HepG2 (cell line): ENCODE measurements around the gene SVIP. TPM values are rescaled to one million over a fixed set of nuclear protein-coding genes. Genes with fewer than 3 reads are reported as not detected.
A peak's percentile ranks its signal among the peaks of the same experiment; 100 is the strongest.

Experiments
- ATAC-seq: fragments of 200-7000 bp; cut with Tn5 transposase; 3 replicates; pipeline ENCODE4 v1.9.1; 2020; ENCODE audit warnings: mild to moderate bottlenecking, moderate library complexity
- Bru-seq: library from RNA; stranded (reverse); fragments of 400-500 nt; gene quantifications from one replicate; lab custom pipeline; 2021; lab: Mats Ljungman, UMichigan
- BruChase-seq, 2 experiments: library from RNA; stranded (reverse); fragments of 400-500 nt; gene quantifications; one replicate each; lab custom pipeline; 2021; lab: Mats Ljungman, UMichigan
- BruUV-seq: library from RNA; stranded (reverse); fragments of 400-500 nt; replicated peaks from 2 replicates; lab custom pipeline; 2021; lab: Mats Ljungman, UMichigan
- CTCF ChIA-PET: fragments of 300-600 bp; formaldehyde crosslinking; extraction: SDS; loops from one replicate; lab custom pipeline; 2021; ENCODE audit warnings: low total read pairs, inconsistent platforms, low intra/inter-chr PET ratio; lab: Yijun Ruan, JAX
- POLR2A ChIA-PET: fragments of 350-600 bp; sonication (Branson Sonifier 250); formaldehyde crosslinking; loops from one replicate; lab custom pipeline; 2020; ENCODE audit warnings: antibody characterized with exemption, inconsistent platforms; lab: Yijun Ruan, JAX
- DNase-seq: peaks from one replicate; pipeline ENCODE4 v3.0.0-alpha.2; 2015; ENCODE audit warnings: low spot score
- FAIRE-seq: peaks from 3 replicates; lab custom pipeline; 2011; peaks lifted over from hg19 to GRCh38; lab: Jason Lieb, UNC
- H2AFZ ChIP-seq: one replicate; pipeline ENCODE4 v1.6.1; 2011; ENCODE audit warnings: low read length, inconsistent platforms
- H3K27ac ChIP-seq: fragments of 300-600 bp; 3 replicates; pipeline ENCODE4 v1.8.0; 2011; ENCODE audit warnings: mixed run types, mild to moderate bottlenecking, mixed read lengths, low read length, inconsistent platforms; ENCODE audit not compliant: insufficient read depth; ENCODE audit errors: extremely low read length
- H3K27me3 ChIP-seq, 2 experiments: fragments of 200-600 bp in 1 of 2; 2 replicates in 1 of 2; 3 replicates in 1 of 2; pipeline versions ENCODE4 v1.6.0 to v1.8.0; 2011; ENCODE audit warnings: low read length in 2 of 2, mild to moderate bottlenecking in 2 of 2, moderate library complexity in 2 of 2, inconsistent platforms in 1 of 2; ENCODE audit not compliant: insufficient read depth in 2 of 2, control insufficient read depth in 1 of 2
- H3K36me3 ChIP-seq, 2 experiments: fragments of 200-600 bp in 1 of 2; replicated peaks in 1 of 2; 2 replicates in 1 of 2; 3 replicates in 1 of 2; pipeline versions ENCODE4 v1.5.1 to v1.8.0; 2011; ENCODE audit warnings: low read length in 2 of 2, inconsistent platforms in 1 of 2; ENCODE audit not compliant: insufficient read depth in 2 of 2, control insufficient read depth in 1 of 2
- H3K4me1 ChIP-seq: 2 replicates; pipeline ENCODE4 v1.5.1; 2012; ENCODE audit warnings: low read length, inconsistent platforms; ENCODE audit not compliant: insufficient read depth
- H3K4me2 ChIP-seq: 2 replicates; pipeline ENCODE4 v1.6.0; 2011; ENCODE audit warnings: low read depth, low read length, inconsistent platforms
- H3K4me3 ChIP-seq, 3 experiments: fragments of 200-600 bp in 1 of 3; sonication (generic), shearing (Covaris generic) in 1 of 3; replicated peaks in 1 of 3; 2 replicates each; pipeline ENCODE4 v1.5.1; 2011 to 2016; ENCODE audit warnings: low read length in 3 of 3, inconsistent platforms in 2 of 3, low read depth in 2 of 3, mild to moderate bottlenecking in 2 of 3, control low read depth in 1 of 3, mixed read lengths in 1 of 3; ENCODE audit not compliant: insufficient read depth in 1 of 3
- H3K79me2 ChIP-seq: one replicate; pipeline ENCODE4 v1.6.1; 2011; ENCODE audit warnings: low read length, inconsistent platforms; ENCODE audit not compliant: insufficient read depth
- H3K9ac ChIP-seq: 2 replicates; pipeline ENCODE4 v1.6.0; 2011; ENCODE audit warnings: mild to moderate bottlenecking, low read depth, low read length, inconsistent platforms; ENCODE audit not compliant: insufficient read depth
- H3K9me3 ChIP-seq: 2 replicates; pipeline ENCODE4 v1.5.1; 2012; ENCODE audit warnings: mild to moderate bottlenecking, low read length
- H4K20me1 ChIP-seq: 2 replicates; pipeline ENCODE4 v1.6.0; 2011; ENCODE audit warnings: inconsistent platforms, mild to moderate bottlenecking, low read length, moderate library complexity; ENCODE audit not compliant: insufficient read depth
- ATF7-NPFF ChIP-seq: sonication (generic); formaldehyde crosslinking; IDR thresholded peaks from 2 replicates; pipeline ENCODE4 v1.8.1; 2023; ENCODE audit warnings: mild to moderate bottlenecking, low read depth, missing genetic modification reagents, moderate library complexity
- BRF2 ChIP-seq: sonication (generic); formaldehyde crosslinking; IDR thresholded peaks from 2 replicates; pipeline ENCODE4 v1.8.1; 2022; ENCODE audit warnings: mild to moderate bottlenecking, missing genetic modification reagents
- CREB3 ChIP-seq: sonication (generic); formaldehyde crosslinking; IDR thresholded peaks from 2 replicates; pipeline ENCODE4 v1.5.0; 2020; ENCODE audit warnings: missing genetic modification reagents
- CTCF ChIP-seq: sonication (generic); formaldehyde crosslinking; IDR thresholded peaks from 2 replicates; pipeline ENCODE4 v1.5.0; 2020; ENCODE audit warnings: mild to moderate bottlenecking, missing genetic modification reagents, moderate library complexity
- ELF1 ChIP-seq: sonication (generic); formaldehyde crosslinking; IDR thresholded peaks from 2 replicates; pipeline ENCODE4 v1.4.0; 2020; ENCODE audit warnings: missing genetic modification reagents
- HOXA5 ChIP-seq: sonication (generic); formaldehyde crosslinking; IDR thresholded peaks from 2 replicates; pipeline ENCODE4 v1.4.0; 2020; ENCODE audit warnings: missing genetic modification reagents
- RXRA ChIP-seq: sonication (generic); formaldehyde crosslinking; IDR thresholded peaks from 2 replicates; pipeline ENCODE4 v1.5.1; 2020; ENCODE audit warnings: missing genetic modification reagents
- SAP130 ChIP-seq: IDR thresholded peaks from 2 replicates; pipeline ENCODE4 v1.6.1; 2016; ENCODE audit warnings: low read depth
- ZBTB38 ChIP-seq: sonication (generic); formaldehyde crosslinking; IDR thresholded peaks from 2 replicates; pipeline ENCODE4 v1.5.1; 2020; ENCODE audit warnings: mild to moderate bottlenecking, missing genetic modification reagents
- ZNF234 ChIP-seq: sonication (generic); formaldehyde crosslinking; conservative IDR thresholded peaks from 2 replicates; pipeline ENCODE4 v1.5.1; 2020; ENCODE audit warnings: mild to moderate bottlenecking, missing genetic modification reagents
- ZNF441 ChIP-seq: sonication (generic); formaldehyde crosslinking; IDR thresholded peaks from 2 replicates; pipeline ENCODE4 v1.7.0; 2021; ENCODE audit warnings: missing genetic modification reagents, borderline replicate concordance
- WGBS: methylation state at CpG from one replicate; pipeline ENCODE4 v1.1.6; 2017; ENCODE audit warnings: low lambda C conversion rate; 5-methylcytosine and 5-hydroxymethylcytosine counted together
- in situ Hi-C: cut with HindIII; loops from 2 replicates; pipeline ENCODE4 v1.10.0; 2017; ENCODE audit warnings: low pct_unique_long_range_greater_than_20kb; ENCODE audit not compliant: extremely low pct_ligation_motif_present
- intact Hi-C: fragments of 100-400 bp; cut with micrococcal nuclease; formaldehyde crosslinking; loops from one replicate; pipeline ENCODE4 v1.10.0; 2022; ENCODE audit not compliant: unreplicated experiment
- long read RNA-seq, 2 experiments: library from RNA in 1 of 2; library from polyadenylated mRNA in 1 of 2; stranded (forward) in 1 of 2; unstranded in 1 of 2; transcript quantifications; one replicate each; pipeline ENCODE4 v2.0.0, GENCODE V29; 2019 to 2022
- polyA minus RNA-seq, 3 experiments: library from RNA; depleted of rRNA, polyadenylated mRNA; stranded (reverse); fragments of >200 nt; gene quantifications; 2 replicates each; pipeline ENCODE4 v1.2.3, GENCODE V29; 2011; ENCODE audit warnings: low replicate concordance in 1 of 3
- polyA plus RNA-seq, 8 experiments: library from polyadenylated mRNA; depleted of rRNA in 3 of 8; stranded (reverse) in 7 of 8; unstranded in 1 of 8; fragments of >200 nt; fragmentation: Illumina TruSeq in 4 of 8; extraction: Trizol in 4 of 8; gene quantifications; 2 replicates each; pipeline versions ENCODE4 v1.2.1 to v1.2.3, GENCODE V29; 2011 to 2016; ENCODE audit warnings: low read depth in 4 of 8, missing spikeins in 1 of 8, mixed read lengths in 1 of 8; ENCODE audit not compliant: insufficient read depth in 1 of 8
- total RNA-seq, 5 experiments: library from RNA; depleted of rRNA; stranded (reverse); fragments of >200 nt; fragmentation: Illumina TruSeq; extraction: Trizol; gene quantifications; 2 replicates each; pipeline ENCODE4 v1.2.3, GENCODE V29; 2016; ENCODE audit warnings: low read depth in 1 of 5

SVIP gene
- total RNA-seq (2016; rRNA removed; fragmentation: Illumina TruSeq; extraction: Trizol) (27.2 and 31.1 TPM in 2 replicates), polyA plus RNA-seq (2011; rRNA removed) (5.8 and 6.3 TPM in 2 replicates), polyA minus RNA-seq (2011; rRNA and poly(A)+ RNA removed; ENCODE audit: low replicate concordance) (0.98 and 1.5 TPM in 2 replicates), Bru-seq, nascent RNA (percentile 73 among the genes with signal in this experiment), BruChase-seq, experiment 1, labeled RNA remaining after a 6-hour chase (percentile 77 among the genes with signal in this experiment), BruChase-seq, experiment 2, labeled RNA remaining after a 2-hour chase (percentile 69 among the genes with signal in this experiment)
- 36.5 and 46.9 TPM in 2 replicates for total RNA-seq (2016; cell fraction: cytosol; rRNA removed; fragmentation: Illumina TruSeq; extraction: Trizol; ENCODE audit: low read depth)
- 28.9 and 29.7 TPM in 2 replicates for total RNA-seq (2016; cell fraction: insoluble cytoplasmic fraction; rRNA removed; fragmentation: Illumina TruSeq; extraction: Trizol)
- total RNA-seq (2016; cell fraction: membrane; rRNA removed; fragmentation: Illumina TruSeq; extraction: Trizol): 54.7 and 55.9 TPM in 2 replicates
- total RNA-seq (2016; cell fraction: nucleus; rRNA removed; fragmentation: Illumina TruSeq; extraction: Trizol): 10.0 and 11.5 TPM in 2 replicates
- 1.2 and 1.7 TPM in 2 replicates for polyA plus RNA-seq (2011; cell fraction: cytosol; rRNA removed)
- 0.96 and 1.8 TPM in 2 replicates for polyA plus RNA-seq (2011; cell fraction: nucleus; rRNA removed)
- polyA plus RNA-seq (2012): 11.8 and 13.4 TPM in 2 replicates
- 88.9 and 123 TPM in 2 replicates for polyA plus RNA-seq (2016; cell fraction: cytosol; fragmentation: Illumina TruSeq; extraction: Trizol; ENCODE audit: low read depth)
- polyA plus RNA-seq (2016; cell fraction: insoluble cytoplasmic fraction; fragmentation: Illumina TruSeq; extraction: Trizol; ENCODE audit: low read depth): 37.2 and 40.5 TPM in 2 replicates
- 71.3 and 75.6 TPM in 2 replicates for polyA plus RNA-seq (2016; cell fraction: membrane; fragmentation: Illumina TruSeq; extraction: Trizol; ENCODE audit: low read depth)
- 22.8 and 28.1 TPM in 2 replicates for polyA plus RNA-seq (2016; cell fraction: nucleus; fragmentation: Illumina TruSeq; extraction: Trizol; ENCODE audit: insufficient read depth, low read depth)
- polyA minus RNA-seq (2011; cell fraction: cytosol; rRNA and poly(A)+ RNA removed): 0.62 and 0.89 TPM in 2 replicates
- polyA minus RNA-seq (2011; cell fraction: nucleus; rRNA and poly(A)+ RNA removed): 9.3 and 12.2 TPM in 2 replicates
- long read RNA-seq, experiment 1, full-length matches to known transcripts: 22 of 22 reads
- long read RNA-seq, experiment 1, partial matches to known transcripts: 0 of 22 reads
- long read RNA-seq, experiment 1, other reads (novel, unspliced or antisense): 0 of 22 reads
- long read RNA-seq, experiment 2, full-length matches to known transcripts: 25 of 46 reads
- long read RNA-seq, experiment 2, partial matches to known transcripts: 8 of 46 reads
- long read RNA-seq, experiment 2, other reads (novel, unspliced or antisense): 13 of 46 reads

- BruUV-seq: no TSS peak
- intact Hi-C loops: loop anchor here (2.0 to 5.0 kb wide), 4 partner anchors 37 to 492 kb away; partner anchors contain the start of genes FANCF and SLC17A6
- peak; percentile 78; the same call in 1 of the 2 replicates for TF ChIP-seq ZBTB38 (CRISPR knock-in tag)
- TF ChIP-seq ZNF441 (CRISPR knock-in tag): peak; percentile 44; the same call in 1 of the 2 replicates
- no peak for TF ChIP-seq CREB3 (CRISPR knock-in tag)
- TF ChIP-seq CTCF: peak; percentile 91
- peak; percentile 59; the same call in 1 of the 2 replicates for TF ChIP-seq BRF2 (CRISPR knock-in tag)
- no peak for TF ChIP-seq ZNF234 (CRISPR knock-in tag)
- peak; percentile 46; the same call in 1 of the 2 replicates for TF ChIP-seq RXRA (CRISPR knock-in tag)
- TF ChIP-seq HOXA5 (CRISPR knock-in tag): 0 out of 2 replicates have a peak, but pooled peaks have one; percentile 15
- TF ChIP-seq ELF1 (CRISPR knock-in tag): peak; percentile 73
- peak; percentile 64; the same call in 1 of the 2 replicates for TF ChIP-seq ATF7-NPFF (CRISPR knock-in tag)
- TF ChIP-seq SAP130 (CRISPR knock-in tag): peak; percentile 66
Measured at GRCh38 chr11:22829231-22830081, at the start of gene SVIP. Gene SVIP (minus strand): TSS chr11:22829801. CDS start chr11:22829748, 53 bp downstream.

More at GRCh38 chr11:22829231-22830081, at the start of gene SVIP:
- no peaks in the 10 kb centered on the region for H3K9me3 ChIP-seq
- H3K4me2 ChIP-seq: peak within 1 kb of the TSS; percentile 89
- H2AFZ ChIP-seq: peak within 1 kb of the TSS; percentile 64
- ChIA-PET POLR2A (interaction anchor here (0.7 to 2.0 kb wide), 5 partner anchors 20 to 204 kb away, joined by 3 to 8 read pairs (median 3); partner anchors contain the start of genes FANCF and GAS2), CTCF (no interaction called here)
- H3K79me2 ChIP-seq: peaks cover 2% of the 10 kb centered on the region
- FAIRE-seq: peak; percentile 71
- 3% methylated on average over 48 of the region's 79 CpGs for WGBS
- peak; percentile 87 for DNase-seq
- H3K4me1 ChIP-seq: peaks cover 44% of the 10 kb centered on the region
- in situ Hi-C loops: no loop called here
- no peaks in the 10 kb centered on the region for H3K36me3 ChIP-seq
- H3K9ac ChIP-seq: peak within 1 kb of the TSS; percentile 91
- peak within 1 kb of the TSS; percentile 78 to 99 (median 82) for H3K4me3 ChIP-seq
- H3K27me3 ChIP-seq: no peaks in the 10 kb centered on the region; a peak in 1 of 5 replicates
- H3K27ac ChIP-seq: peak within 1 kb of the TSS; percentile 89
- no peaks in the 10 kb centered on the region for H4K20me1 ChIP-seq
- ATAC-seq: peak; percentile 94
